GM15510 (cell line): ENCODE measurements around the gene NIPBL.

Experiments
- POLR2A ChIP-seq: IDR thresholded peaks from 3 replicates; pipeline ENCODE4 v1.6.1; 2011; ENCODE audit warnings: borderline replicate concordance; ENCODE audit not compliant: insufficient read length; ENCODE audit errors: extremely low read depth

The NIPBL gene

DNA sequence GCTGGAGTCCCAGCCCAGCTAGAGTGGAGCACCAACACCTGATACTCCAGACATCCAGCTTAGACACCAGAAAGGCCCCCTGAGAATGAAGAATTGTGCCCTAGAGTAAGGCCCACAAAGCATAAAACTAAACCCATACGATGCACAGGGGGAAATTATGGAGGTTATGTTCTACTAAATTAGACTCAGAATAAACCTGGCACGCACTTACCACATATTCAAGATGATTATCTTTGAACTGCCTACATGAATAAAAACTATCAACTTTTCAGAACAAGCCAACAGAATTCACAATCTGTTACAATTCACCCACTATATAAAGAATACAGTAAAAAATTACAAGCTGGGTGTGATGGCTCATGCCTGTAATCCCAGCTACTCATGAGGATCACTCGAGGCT lies 204.1 kb downstream of the NIPBL start:
- TF ChIP-seq POLR2A: no peak

GRCh38 chr5:37086466-37087173 lies 210.1 kb downstream of the NIPBL start:
- no peak for TF ChIP-seq POLR2A

- TF ChIP-seq POLR2A: no peak
These were observed 211.4 kb downstream of the NIPBL start for GRCh38 chr5:37088009-37088408.

- no peak for TF ChIP-seq POLR2A
These were observed 213.7 kb downstream of the NIPBL start for GRCh38 chr5:37090123-37090726.

GRCh38 chr5:37090781-37091180 lies 214.2 kb downstream of the NIPBL start:
- no peak for TF ChIP-seq POLR2A

- TF ChIP-seq POLR2A: no peak
These were observed 226.7 kb downstream of the NIPBL start for GRCh38 chr5:37103302-37103701.

DNA sequence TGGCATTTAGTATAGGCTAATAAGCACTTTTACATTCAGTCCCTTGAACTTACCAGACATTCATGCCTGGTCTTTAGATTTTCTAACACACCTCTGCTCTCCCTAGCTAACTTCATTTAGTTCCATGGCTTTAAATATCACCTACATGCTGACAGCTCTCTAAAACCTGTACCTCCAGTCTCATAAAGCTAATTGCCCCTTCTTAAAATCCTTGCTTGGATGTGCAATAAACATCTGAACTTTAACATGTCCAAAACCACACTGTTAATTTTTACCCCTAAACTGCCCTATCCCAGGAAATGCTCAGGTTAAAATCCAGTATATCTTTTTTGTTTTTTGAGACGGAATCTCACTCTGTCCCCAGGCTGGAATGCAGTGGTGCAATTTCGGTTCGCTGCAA lies 232.8 kb downstream of the NIPBL start:
- no peak for TF ChIP-seq POLR2A

GRCh38 chr5:37110135-37110534 lies 233.6 kb downstream of the NIPBL start:
- no peak for TF ChIP-seq POLR2A

- TF ChIP-seq POLR2A: no peak
These were observed 235.1 kb downstream of the NIPBL start for GRCh38 chr5:37111426-37112382.

DNA sequence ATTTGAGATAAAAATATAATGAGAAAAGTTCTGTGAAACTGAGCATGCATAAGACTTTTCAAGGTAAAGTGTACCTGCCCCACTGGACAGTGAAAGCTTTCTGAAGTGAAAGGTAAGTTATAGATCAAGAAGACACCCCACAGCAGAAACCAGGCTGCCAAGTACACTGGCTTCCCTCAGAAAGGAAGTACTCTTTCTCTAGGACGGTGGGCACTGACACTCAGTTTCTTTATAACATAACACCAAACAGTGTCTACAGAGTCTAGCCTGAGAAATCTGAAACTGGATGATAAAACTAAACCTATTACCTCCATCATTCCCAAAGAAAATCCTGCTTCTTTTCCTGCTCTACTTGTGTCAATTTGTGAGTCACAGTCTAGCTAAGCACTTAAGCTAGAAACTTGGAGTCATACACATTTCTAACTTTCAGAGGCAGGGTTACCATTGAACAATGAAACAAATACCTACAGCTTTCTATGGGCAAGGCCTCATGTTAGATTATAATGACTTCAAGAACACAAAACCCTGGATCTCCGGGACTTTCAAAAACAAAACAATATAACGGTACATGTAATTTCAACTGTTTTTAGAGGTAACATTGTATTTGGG lies 235.9 kb downstream of the NIPBL start:
- no peak for TF ChIP-seq POLR2A
